Heart right ventricle (tissue), 16 donors: ENCODE measurements around the gene TMEM212. TPM values are rescaled to one million over a fixed set of nuclear protein-coding genes. Genes with fewer than 3 reads are reported as not detected.
"Not testable (repeated sequence)": the region's sequence is repeated elsewhere in the genome, so short reads cannot be mapped to it uniquely, and the experiment has no call there.

Experiments
- ATAC-seq, 8 donors: fragments of 200-7000 bp; cut with Tn5 transposase; one replicate each; pipeline ENCODE4 v1.9.1; 2020; ENCODE audit warnings: mild to moderate bottlenecking in 8 of 8, moderate library complexity in 8 of 8, moderate number of reproducible peaks in 1 of 8
- DNase-seq, 2 donors: peaks; one replicate each; pipeline ENCODE4 v3.0.0-alpha.2; 2020
- H3K27ac ChIP-seq, 10 donors: fragments of 200-600 bp; sonication (generic) in 2 of 10; one replicate each; pipeline versions ENCODE4 v1.5.0 to v1.8.0; 2020 to 2022; ENCODE audit warnings: mild to moderate bottlenecking in 3 of 10
- H3K27me3 ChIP-seq, 7 donors: fragments of 200-600 bp; one replicate each; pipeline ENCODE4 v1.8.0; 2021 to 2022; ENCODE audit warnings: mild to moderate bottlenecking in 2 of 7
- H3K36me3 ChIP-seq, 9 donors: fragments of 200-600 bp; sonication (generic) in 1 of 9; one replicate each; pipeline versions ENCODE4 v1.5.0 to v1.8.0; 2020 to 2022; ENCODE audit warnings: mild to moderate bottlenecking in 2 of 9
- H3K4me1 ChIP-seq, 9 donors: fragments of 200-600 bp; sonication (generic) in 1 of 9; one replicate each; pipeline versions ENCODE4 v1.5.0 to v1.8.0; 2020 to 2022; ENCODE audit warnings: mild to moderate bottlenecking in 4 of 9
- H3K4me3 ChIP-seq, 10 donors: fragments of 200-600 bp; sonication (generic) in 2 of 10; one replicate each; pipeline versions ENCODE4 v1.5.0 to v1.8.0; 2020 to 2022; ENCODE audit warnings: mild to moderate bottlenecking in 7 of 10, moderate library complexity in 2 of 10
- H3K9me3 ChIP-seq, 11 donors: fragments of 200-600 bp in 10 of 11; sonication (generic) in 2 of 11; one replicate each; pipeline versions ENCODE4 v1.5.0 to v1.8.0; 2013 to 2022; ENCODE audit warnings: mild to moderate bottlenecking in 2 of 11, control low read depth in 1 of 11, moderate library complexity in 1 of 11
- CTCF ChIP-seq, 9 donors: fragments of 200-600 bp; sonication (generic) in 2 of 9; IDR thresholded peaks; one replicate each; pipeline versions ENCODE4 v1.5.0 to v1.8.0; 2021 to 2022; ENCODE audit warnings: antibody characterized with exemption in 9 of 9, mild to moderate bottlenecking in 5 of 9, moderate library complexity in 1 of 9
- WGBS, 2 donors: extraction: QIAGEN DNeasy Blood & Tissue Kit; methylation state at CpG; one replicate each; pipeline ENCODE4 v1.1.7; 2013; ENCODE audit warnings: inconsistent platforms in 1 of 2; 5-methylcytosine and 5-hydroxymethylcytosine counted together
- intact Hi-C, 10 donors: fragments of 100-400 bp; cut with DNase I; formaldehyde crosslinking; loops; one replicate each; pipeline versions ENCODE4 v1.11.1 to v1.14.2; 2022
- polyA plus RNA-seq, 2 donors: library from polyadenylated mRNA; stranded (reverse); fragments of 200-250 nt; gene quantifications; one replicate each; pipeline ENCODE4 v1.2.3, GENCODE V29; 2013
- total RNA-seq, 10 donors: library from RNA; stranded (reverse); fragmentation: NEBNext Ultra II Directional in 3 of 10; extraction: Animal tissue kit (Norgen Biotek cat#: 25700) in 3 of 10; gene quantifications; one replicate each; pipeline versions ENCODE4 v1.2.1 to v1.2.4, GENCODE V29; 2021 to 2023
- donor health status: Arrhythmogenic right ventricular cardiomyopathy.
- donor health status: ischemic (EF 13 %, LVEDD 7.1; RV severe dilation, severe dysfunction).
- donor health status: healthy with polysubstance abuse.
- donor health status: DM: no; HTN: yes; CAD: no.
- donor health status: DM: no; HTN: no; CAD: no.
- donor health status: ischemic (EF 25% LVEDD 6.9; RV normal size, moderate dysfunction).
- donor health status: ischemic (EF 25% LVEDD 5.7; RV mildly dilated, moderate dysfunction).
- donor health status: healthy.
- donor health status: DM: yes; HTN: yes; CAD: no.
- donor health status: Ischemic cardiomyopathy.
- donor health status: ischemic (EF 35%, LVEDD 5.7; RV mildly dilated, moderate dysfunction).
- donor health status: nonischemic (EF 11% LVEDD 7.7; RV severe dilation, severe dysfunction).
- donor health status: DM: yes; HTN: yes; CAD: no.
- donor health status: PGD.
- donor health status: ischemic (EF 29% LVEDD 5.4; RV normal size, mild dysfunction).
- donor health status: nonischemic (EF 23%, LVEDD 6.1; RV moderate dilation, normal function).

TMEM212 gene
- total and polyA plus RNA-seq, 12 donors = not detected

DNA sequence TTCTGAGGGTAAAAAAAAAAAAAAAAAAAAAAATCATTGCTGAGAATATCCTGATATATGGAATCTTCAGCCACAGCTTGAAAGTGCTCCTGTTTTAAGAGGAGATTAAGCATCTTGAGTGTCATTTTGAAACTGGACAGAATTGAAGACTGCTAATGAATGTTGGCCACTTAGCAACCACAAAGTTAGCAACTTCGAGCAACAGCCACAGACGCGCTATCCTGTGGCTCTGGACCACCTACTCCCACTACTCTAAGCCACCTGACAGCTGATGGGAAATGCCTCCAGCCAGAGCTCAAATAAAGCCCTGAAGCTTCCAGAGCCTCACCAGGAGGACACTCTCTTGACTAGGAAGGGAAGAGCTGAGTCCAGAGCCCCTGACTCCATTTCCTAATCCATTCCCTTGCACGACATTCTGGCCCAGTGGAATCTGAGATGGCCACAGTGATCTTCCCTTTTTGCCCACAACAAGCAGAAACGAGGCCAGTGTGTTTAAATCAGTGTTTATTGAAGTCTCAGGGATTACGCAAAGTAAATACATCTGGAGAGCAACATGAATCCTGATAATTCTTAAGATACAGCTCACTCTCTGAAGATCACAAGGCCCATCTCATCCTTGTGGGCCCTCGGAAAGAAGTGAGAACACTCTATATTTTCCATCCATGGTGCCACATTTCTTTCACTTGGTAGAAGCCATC, 58.6 kb downstream of the TMEM212 start:
- no peak overlapping the region for H3K4me3 ChIP-seq
- WGBS, 2 donors = 87 to 96% methylated on average over 7 of the region's 7 CpGs
- no peaks in the 10 kb centered on the region for H3K36me3 ChIP-seq
- no peak overlapping the region for H3K27ac ChIP-seq
- no peaks in the 10 kb centered on the region for H3K27me3 ChIP-seq
- intact Hi-C loops = no loop called here
- no peak for DNase-seq
- no peak for ATAC-seq
- TF ChIP-seq CTCF (IDR thresholded peaks at IDR 0.05) = no peak
- H3K9me3 ChIP-seq = peaks cover 0 to under 1% (median 0%) of the 10 kb centered on the region in 11 donors
- H3K4me1 ChIP-seq = no peaks in the 10 kb centered on the region

DNA sequence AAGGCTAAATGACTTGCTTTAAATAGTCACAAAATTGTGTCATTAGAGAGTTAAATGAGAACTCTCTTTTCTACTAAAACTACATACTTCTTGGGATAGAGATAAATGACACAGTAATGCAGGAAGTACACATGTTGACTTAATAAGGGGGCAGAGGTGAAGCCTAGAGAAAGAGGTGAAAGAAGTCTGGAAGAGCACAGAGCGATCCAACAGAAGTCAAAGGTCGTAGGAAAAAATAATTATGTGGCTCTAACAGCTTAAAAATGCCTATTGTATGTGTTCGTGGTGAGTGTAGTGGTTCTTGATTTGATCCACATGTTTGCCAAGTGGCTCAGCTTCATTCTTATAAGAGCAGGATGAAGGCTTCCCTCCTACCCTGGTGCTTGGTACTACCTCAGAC, 61.7 kb downstream of the TMEM212 start:
- ATAC-seq (no peak), DNase-seq (no peak)
- 66 to 67% methylated on average over 3 of the region's 3 CpGs for WGBS, 2 donors
- H3K27me3 ChIP-seq = no peaks in the 10 kb centered on the region
- intact Hi-C loops = no loop called here
- H3K36me3 ChIP-seq = no peaks in the 10 kb centered on the region
- TF ChIP-seq CTCF (IDR thresholded peaks at IDR 0.05) = no peak
- H3K9me3 ChIP-seq = peaks cover 0 to 13% (median 0%) of the 10 kb centered on the region in 11 donors
- H3K27ac ChIP-seq = no peak overlapping the region
- no peaks in the 10 kb centered on the region for H3K4me1 ChIP-seq
- H3K4me3 ChIP-seq = no peak overlapping the region

GRCh38 chr3:171906503-171906902, 63.4 kb downstream of the TMEM212 start:
- H3K4me3 ChIP-seq, H3K27ac ChIP-seq, H3K27me3 ChIP-seq, intact Hi-C loops, H3K4me1 ChIP-seq, H3K36me3 ChIP-seq, ATAC-seq, DNase-seq: not testable (repeated sequence)
- peaks cover 0 to 21% (median 0%) of the 10 kb centered on the region in 11 donors for H3K9me3 ChIP-seq
- WGBS, 2 donors = 87 to 92% methylated on average over 6 of the region's 6 CpGs

- no peaks in the 10 kb centered on the region for H3K4me1 ChIP-seq
- ATAC-seq = peak in 1 of 8 donors; percentile 55
- intact Hi-C loops = no loop called here
- WGBS, 2 donors = 97% methylated on average over 33 of the region's 33 CpGs
- DNase-seq = no peak
- no peaks in the 10 kb centered on the region for H3K36me3 ChIP-seq
- no peak for TF ChIP-seq CTCF (IDR thresholded peaks at IDR 0.05)
- H3K27me3 ChIP-seq = no peaks in the 10 kb centered on the region
- no peak overlapping the region for H3K27ac ChIP-seq
- peaks cover 0 to 21% (median 0%) of the 10 kb centered on the region in 11 donors for H3K9me3 ChIP-seq
- no peak overlapping the region for H3K4me3 ChIP-seq
These were observed 64.0 kb downstream of the TMEM212 start for GRCh38 chr3:171906951-171907676.

- ATAC-seq (no peak), DNase-seq (no peak)
- 88 to 94% methylated on average over 2 of the region's 2 CpGs for WGBS, 2 donors
- no peaks in the 10 kb centered on the region for H3K4me1 ChIP-seq
- H3K9me3 ChIP-seq = peaks cover 0 to 21% (median 0%) of the 10 kb centered on the region in 11 donors
- H3K36me3 ChIP-seq = no peaks in the 10 kb centered on the region
- no peak for TF ChIP-seq CTCF (IDR thresholded peaks at IDR 0.05)
- H3K27ac ChIP-seq = no peak overlapping the region
- no peak overlapping the region for H3K4me3 ChIP-seq
- intact Hi-C loops = no loop called here
- H3K27me3 ChIP-seq = no peaks in the 10 kb centered on the region
These were observed 64.6 kb downstream of the TMEM212 start for GRCh38 chr3:171907761-171908160.
